GM23338 (cell line): ENCODE measurements around the gene TTF1.

ENCODE experiments used
- CREB1 ChIP-seq: fragments of 250-450 bp; sonication (Bioruptor Pico); IDR thresholded peaks from 2 replicates; pipeline ENCODE4 v1.5.0; 2020; ENCODE audit warnings: low read depth, mild to moderate bottlenecking, moderate library complexity
- EZH2 ChIP-seq: fragments of 200-600 bp; sonication (generic); IDR thresholded peaks from one replicate; pipeline ENCODE4 v1.8.0; 2017; ENCODE audit warnings: antibody characterized with exemption, mild to moderate bottlenecking, low read depth; ENCODE audit not compliant: unreplicated experiment
- JUNB ChIP-seq: IDR thresholded peaks from one replicate; pipeline ENCODE4 v1.6.1; 2016; ENCODE audit warnings: antibody characterized with exemption; ENCODE audit not compliant: unreplicated experiment
- NANOG ChIP-seq: IDR thresholded peaks from 2 replicates; pipeline ENCODE4 v1.6.1; 2016; ENCODE audit warnings: antibody characterized with exemption, borderline replicate concordance
- POLR2AphosphoS5 ChIP-seq: IDR thresholded peaks from 2 replicates; pipeline ENCODE4 v1.6.1; 2016; ENCODE audit warnings: antibody characterized with exemption, low read depth
- TF ChIP-seq, protein P1 (sequence below), 2 experiments: fragments of 200-600 bp in 1 of 2; sonication (generic) in 1 of 2; conservative IDR thresholded peaks; 2 replicates each; pipeline versions ENCODE4 v1.5.1 to v1.6.1; 2016 to 2017; ENCODE audit warnings: antibody characterized with exemption in 2 of 2, low read depth in 2 of 2, mild to moderate bottlenecking in 2 of 2, moderate library complexity in 1 of 2

DNA sequence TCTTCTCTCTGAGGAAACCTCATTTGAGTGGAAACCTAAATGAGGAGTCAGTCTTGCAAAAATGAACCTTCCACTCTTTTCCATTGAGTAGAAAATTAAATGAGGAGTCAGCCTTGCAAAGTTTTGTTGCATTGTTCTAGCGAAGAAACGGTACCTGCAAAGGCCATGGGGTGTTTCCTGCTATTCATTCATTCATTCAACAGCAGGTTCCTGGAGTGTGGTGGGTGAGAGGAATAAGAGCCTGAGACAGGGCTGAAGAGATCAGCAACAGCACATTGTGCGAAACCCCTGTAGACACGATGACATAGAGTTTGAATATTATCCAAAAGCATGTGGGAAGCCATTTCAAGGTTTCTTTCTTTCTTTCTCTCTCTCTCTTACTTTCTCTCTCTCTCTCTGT is 37.2 kb downstream of the TTF1 start:
- TF ChIP-seq EZH2 (no peak), CREB1 (CRISPR knock-in tag) (no peak), NANOG (no peak), POLR2AphosphoS5 (no peak), JUNB (no peak)
- TF ChIP-seq, protein P1, sequence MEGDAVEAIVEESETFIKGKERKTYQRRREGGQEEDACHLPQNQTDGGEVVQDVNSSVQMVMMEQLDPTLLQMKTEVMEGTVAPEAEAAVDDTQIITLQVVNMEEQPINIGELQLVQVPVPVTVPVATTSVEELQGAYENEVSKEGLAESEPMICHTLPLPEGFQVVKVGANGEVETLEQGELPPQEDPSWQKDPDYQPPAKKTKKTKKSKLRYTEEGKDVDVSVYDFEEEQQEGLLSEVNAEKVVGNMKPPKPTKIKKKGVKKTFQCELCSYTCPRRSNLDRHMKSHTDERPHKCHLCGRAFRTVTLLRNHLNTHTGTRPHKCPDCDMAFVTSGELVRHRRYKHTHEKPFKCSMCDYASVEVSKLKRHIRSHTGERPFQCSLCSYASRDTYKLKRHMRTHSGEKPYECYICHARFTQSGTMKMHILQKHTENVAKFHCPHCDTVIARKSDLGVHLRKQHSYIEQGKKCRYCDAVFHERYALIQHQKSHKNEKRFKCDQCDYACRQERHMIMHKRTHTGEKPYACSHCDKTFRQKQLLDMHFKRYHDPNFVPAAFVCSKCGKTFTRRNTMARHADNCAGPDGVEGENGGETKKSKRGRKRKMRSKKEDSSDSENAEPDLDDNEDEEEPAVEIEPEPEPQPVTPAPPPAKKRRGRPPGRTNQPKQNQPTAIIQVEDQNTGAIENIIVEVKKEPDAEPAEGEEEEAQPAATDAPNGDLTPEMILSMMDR (conservative IDR thresholded peaks at IDR 0.05; ENCODE audit: low read depth in 2 of 2) = no peak
